B cell (primary cell): ENCODE measurements around the gene EPB41L4A. TPM values are rescaled to one million over a fixed set of nuclear protein-coding genes. Genes with fewer than 3 reads are reported as not detected.

Experiments
- ATAC-seq: fragments of 200-7000 bp; cut with Tn5 transposase; one replicate; pipeline ENCODE4 v1.10.0; 2021; ENCODE audit warnings: low read depth, mild to moderate bottlenecking, moderate number of reproducible peaks, moderate library complexity
- CTCF ChIA-PET: fragments of 350-600 bp; sonication (Branson Sonifier 250); formaldehyde crosslinking; loops from one replicate; lab custom pipeline; 2021; ENCODE audit warnings: antibody characterized with exemption, inconsistent platforms; lab: Charles Lee
- POLR2A ChIA-PET: fragments of 350-600 bp; sonication (Branson Sonifier 250); formaldehyde crosslinking; loops from one replicate; lab custom pipeline; 2021; ENCODE audit warnings: antibody characterized with exemption; lab: Charles Lee
- DNase-seq: peaks from one replicate; pipeline ENCODE4 v3.0.0; 2013
- H2AFZ ChIP-seq: 2 replicates; pipeline ENCODE4 v1.6.1; 2012; ENCODE audit warnings: mild to moderate bottlenecking, low read depth, low read length; ENCODE audit not compliant: insufficient read depth, poor library complexity, severe bottlenecking
- H3K27ac ChIP-seq, 2 donors: 1 replicate in 1 of 2; 2 replicates in 1 of 2; pipeline ENCODE4 v1.5.1; 2012 to 2013; ENCODE audit warnings: low read length in 2 of 2, mild to moderate bottlenecking in 2 of 2, moderate library complexity in 1 of 2
- H3K27me3 ChIP-seq, 4 experiments: fragments of 200-600 bp in 1 of 4; sonication (generic) in 1 of 4; replicated peaks in 1 of 4; 1 replicate in 2 of 4; 2 replicates in 2 of 4; pipeline versions ENCODE4 v1.6.1 to v1.7.0; 2013 to 2016; ENCODE audit warnings: low read length in 3 of 4, mild to moderate bottlenecking in 2 of 4, mixed read lengths in 1 of 4, moderate library complexity in 1 of 4; ENCODE audit not compliant: insufficient read depth in 4 of 4, control insufficient read depth in 3 of 4; ENCODE audit errors: control extremely low read depth in 1 of 4
- H3K36me3 ChIP-seq, 2 experiments: replicated peaks in 1 of 2; 1 replicate in 1 of 2; 2 replicates in 1 of 2; pipeline versions ENCODE4 v1.6.1 to v1.7.1; 2013; ENCODE audit warnings: low read length in 1 of 2; ENCODE audit not compliant: insufficient read depth in 2 of 2, control insufficient read depth in 1 of 2; ENCODE audit errors: control extremely low read depth in 1 of 2, extremely low read depth in 1 of 2
- H3K4me1 ChIP-seq, 2 donors: fragments of 200-600 bp in 1 of 2; sonication (generic) in 1 of 2; 1 replicate in 1 of 2; 2 replicates in 1 of 2; pipeline versions ENCODE4 v1.5.1 to v1.6.1; 2013 to 2017; ENCODE audit warnings: low read length in 2 of 2; ENCODE audit not compliant: control insufficient read depth in 2 of 2, insufficient read depth in 2 of 2
- H3K4me2 ChIP-seq: replicated peaks from 2 replicates; pipeline ENCODE3; 2012; ENCODE audit warnings: mild to moderate bottlenecking, low read depth, low read length; ENCODE audit not compliant: poor library complexity, severe bottlenecking
- H3K4me3 ChIP-seq, 5 experiments: fragments of 200-600 bp in 1 of 5; sonication (generic) in 1 of 5; 1 replicate in 3 of 5; 2 replicates in 2 of 5; pipeline versions ENCODE4 v1.5.1 to v1.7.0; 2011 to 2016; ENCODE audit warnings: low read length in 4 of 5, mild to moderate bottlenecking in 4 of 5, low read depth in 2 of 5, control low read depth in 1 of 5, moderate library complexity in 1 of 5; ENCODE audit not compliant: insufficient read depth in 1 of 5; ENCODE audit errors: control extremely low read depth in 1 of 5, extremely low read depth in 1 of 5
- H3K79me2 ChIP-seq: fragments of 200-600 bp; sonication (generic); one replicate; pipeline ENCODE4 v1.6.0; 2016; ENCODE audit warnings: low read length; ENCODE audit not compliant: control insufficient read depth, insufficient read depth
- H3K9ac ChIP-seq: fragments of 200-600 bp; sonication (generic); 2 replicates; pipeline ENCODE4 v1.6.1; 2017; ENCODE audit warnings: mild to moderate bottlenecking, low read length, moderate library complexity
- H3K9me3 ChIP-seq, 3 donors: one replicate each; pipeline versions ENCODE4 v1.6.1 to v1.7.1; 2013; ENCODE audit warnings: low read length in 2 of 3; ENCODE audit not compliant: control insufficient read depth in 2 of 3, insufficient read depth in 1 of 3; ENCODE audit errors: control extremely low read depth in 1 of 3
- H4K20me1 ChIP-seq: 2 replicates; pipeline ENCODE4 v1.6.0; 2012; ENCODE audit warnings: mild to moderate bottlenecking, low read length; ENCODE audit not compliant: insufficient read depth, control insufficient read depth, poor library complexity, severe bottlenecking
- H3K27ac Mint-ChIP-seq: one replicate; pipeline ENCODE4 v1.8.0; 2021; ENCODE audit warnings: mixed read lengths
- H3K27me3 Mint-ChIP-seq: one replicate; pipeline ENCODE4 v1.8.0; 2021; ENCODE audit warnings: mixed read lengths
- H3K4me1 Mint-ChIP-seq: one replicate; pipeline ENCODE4 v1.8.0; 2021; ENCODE audit warnings: mixed read lengths
- H3K4me3 Mint-ChIP-seq: one replicate; pipeline ENCODE4 v1.8.0; 2021; ENCODE audit warnings: mixed read lengths
- H3K9me3 Mint-ChIP-seq: one replicate; pipeline ENCODE4 v1.8.0; 2022; ENCODE audit warnings: mixed read lengths; ENCODE audit not compliant: insufficient read depth
- EZH2 ChIP-seq: IDR thresholded peaks from 2 replicates; pipeline ENCODE4 v1.6.1; 2012; ENCODE audit warnings: borderline replicate concordance, low read depth, mild to moderate bottlenecking, moderate library complexity, low read length; ENCODE audit not compliant: insufficient read depth, poor library complexity, severe bottlenecking
- WGBS: methylation state at CpG from one replicate; pipeline ENCODE4 v1.1.5; 2013; ENCODE audit warnings: missing lambda C conversion rate; ENCODE audit not compliant: insufficient coverage; 5-methylcytosine and 5-hydroxymethylcytosine counted together
- intact Hi-C: fragments of 100-400 bp; cut with micrococcal nuclease; formaldehyde crosslinking; loops from one replicate; pipeline ENCODE4 v1.10.0; 2022
- polyA plus RNA-seq: library from polyadenylated mRNA; depleted of rRNA; stranded (reverse); fragments of >200 nt; gene quantifications from 2 replicates; pipeline ENCODE4 v1.2.3, GENCODE V29; 2012
- total RNA-seq, 2 donors: library from RNA; stranded (reverse); fragments of 120-200 nt in 1 of 2; gene quantifications; 1 replicate in 1 of 2; 2 replicates in 1 of 2; pipeline versions ENCODE4 v1.2.3 to v1.2.4, GENCODE V29; 2013 to 2022
- TF ChIP-seq, protein P1 (sequence below): fragments of 200-600 bp; IDR thresholded peaks from one replicate; pipeline ENCODE4 v1.8.0; 2022; ENCODE audit warnings: antibody characterized with exemption, mild to moderate bottlenecking

Gene EPB41L4A
- total and polyA plus RNA-seq, 2 donors (not counting 1 experiment from before 2014, with no cell fraction given), result 1.8 to 12.9 TPM

- Histone ChIP-seq H3K36me3 (no peaks in the 10 kb centered on the region), H3K4me3 (no peak overlapping the region), H2AFZ (no peak overlapping the region), H4K20me1 (no peaks in the 10 kb centered on the region), H3K4me1 (peaks cover 9 to 11% of the 10 kb centered on the region in 2 donors), H3K9me3 (no peaks in the 10 kb centered on the region), H3K27me3 (peaks cover 0 to 16% (median 5%) of the 10 kb centered on the region in 4 experiments), H3K4me2 (no peak overlapping the region), H3K9ac (no peak overlapping the region), H3K27ac (no peak overlapping the region), H3K79me2 (no peaks in the 10 kb centered on the region)
- peaks cover 32% of the 10 kb centered on the region for H3K27me3 Mint-ChIP-seq
- DNase-seq (no peak), ATAC-seq (no peak)
- no peaks in the 10 kb centered on the region for H3K9me3 Mint-ChIP-seq
- no peak overlapping the region for H3K27ac Mint-ChIP-seq
- no peak overlapping the region for H3K4me3 Mint-ChIP-seq
- intact Hi-C loops, result no loop called here
- ChIA-PET CTCF (no interaction called here), POLR2A (no interaction called here)
- 100% methylated on average over 1 of the region's 2 CpGs for WGBS
- H3K4me1 Mint-ChIP-seq, result peaks cover 13% of the 10 kb centered on the region
- TF ChIP-seq, protein P1, sequence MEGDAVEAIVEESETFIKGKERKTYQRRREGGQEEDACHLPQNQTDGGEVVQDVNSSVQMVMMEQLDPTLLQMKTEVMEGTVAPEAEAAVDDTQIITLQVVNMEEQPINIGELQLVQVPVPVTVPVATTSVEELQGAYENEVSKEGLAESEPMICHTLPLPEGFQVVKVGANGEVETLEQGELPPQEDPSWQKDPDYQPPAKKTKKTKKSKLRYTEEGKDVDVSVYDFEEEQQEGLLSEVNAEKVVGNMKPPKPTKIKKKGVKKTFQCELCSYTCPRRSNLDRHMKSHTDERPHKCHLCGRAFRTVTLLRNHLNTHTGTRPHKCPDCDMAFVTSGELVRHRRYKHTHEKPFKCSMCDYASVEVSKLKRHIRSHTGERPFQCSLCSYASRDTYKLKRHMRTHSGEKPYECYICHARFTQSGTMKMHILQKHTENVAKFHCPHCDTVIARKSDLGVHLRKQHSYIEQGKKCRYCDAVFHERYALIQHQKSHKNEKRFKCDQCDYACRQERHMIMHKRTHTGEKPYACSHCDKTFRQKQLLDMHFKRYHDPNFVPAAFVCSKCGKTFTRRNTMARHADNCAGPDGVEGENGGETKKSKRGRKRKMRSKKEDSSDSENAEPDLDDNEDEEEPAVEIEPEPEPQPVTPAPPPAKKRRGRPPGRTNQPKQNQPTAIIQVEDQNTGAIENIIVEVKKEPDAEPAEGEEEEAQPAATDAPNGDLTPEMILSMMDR, result no peak
These were observed 87.2 kb downstream of the EPB41L4A start for GRCh38 chr5:112331892-112332291.

DNA sequence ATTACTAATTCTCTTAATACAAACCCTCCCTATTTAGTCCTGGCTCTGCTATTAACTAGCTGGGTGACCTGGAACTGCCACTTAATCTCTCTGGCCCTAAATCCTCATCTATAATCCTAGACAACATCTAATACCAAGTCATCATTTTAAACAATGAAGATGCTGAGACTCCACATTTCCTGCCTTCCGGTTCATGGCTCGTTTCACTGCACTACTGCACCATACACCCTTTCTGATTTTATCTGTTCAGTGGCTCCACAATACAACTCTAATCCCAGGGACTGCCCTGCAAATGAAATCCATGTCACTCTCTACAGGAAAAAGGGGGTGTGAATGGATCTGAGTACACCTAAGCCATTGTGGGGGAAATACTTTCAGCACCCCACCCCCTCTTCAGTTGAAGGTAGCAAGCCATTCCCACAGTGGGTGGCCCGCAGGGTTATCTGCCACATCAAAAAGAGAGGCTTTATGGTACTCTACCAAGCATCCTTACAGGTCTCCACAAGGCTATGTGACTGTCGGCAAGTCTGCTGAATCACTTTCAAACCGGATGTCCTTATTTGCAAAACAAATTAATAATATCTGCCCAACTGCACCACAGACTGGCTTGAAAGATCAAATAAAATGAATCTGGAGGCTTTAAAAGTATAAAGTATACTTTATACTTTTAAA, 89.5 kb downstream of the EPB41L4A start:
- Histone ChIP-seq H4K20me1 (no peaks in the 10 kb centered on the region), H3K79me2 (no peaks in the 10 kb centered on the region), H3K36me3 (no peaks in the 10 kb centered on the region), H3K9ac (no peak overlapping the region), H3K27ac (no peak overlapping the region), H3K4me2 (peak overlapping the region; percentile 35), H3K9me3 (no peaks in the 10 kb centered on the region), H3K27me3 (peaks cover 0 to 17% (median 5%) of the 10 kb centered on the region in 4 experiments), H2AFZ (no peak overlapping the region), H3K4me1 (peaks cover 9 to 11% of the 10 kb centered on the region in 2 donors), H3K4me3 (no peak overlapping the region)
- Mint-ChIP-seq H3K4me3 (no peak overlapping the region), H3K27me3 (peaks cover 32% of the 10 kb centered on the region), H3K27ac (no peak overlapping the region), H3K4me1 (peaks cover 13% of the 10 kb centered on the region), H3K9me3 (no peaks in the 10 kb centered on the region)
- DNase-seq (peak; percentile 39), ATAC-seq (peak; percentile 62)
- 8% methylated on average over 2 of the region's 5 CpGs for WGBS
- intact Hi-C loops, result no loop called here
- CTCF ChIA-PET, result no interaction called here
- POLR2A ChIA-PET, result no interaction called here
- TF ChIP-seq EZH2, result no peak
- TF ChIP-seq, protein P1, result no peak
